ENCODE measurements around the gene CMSS1. TPM values are rescaled to one million over a fixed set of nuclear protein-coding genes. Genes with fewer than 3 reads are reported as not detected.

Gene CMSS1
- total RNA-seq, 1 experiment from 2014 or later = 70.6 TPM

DNA sequence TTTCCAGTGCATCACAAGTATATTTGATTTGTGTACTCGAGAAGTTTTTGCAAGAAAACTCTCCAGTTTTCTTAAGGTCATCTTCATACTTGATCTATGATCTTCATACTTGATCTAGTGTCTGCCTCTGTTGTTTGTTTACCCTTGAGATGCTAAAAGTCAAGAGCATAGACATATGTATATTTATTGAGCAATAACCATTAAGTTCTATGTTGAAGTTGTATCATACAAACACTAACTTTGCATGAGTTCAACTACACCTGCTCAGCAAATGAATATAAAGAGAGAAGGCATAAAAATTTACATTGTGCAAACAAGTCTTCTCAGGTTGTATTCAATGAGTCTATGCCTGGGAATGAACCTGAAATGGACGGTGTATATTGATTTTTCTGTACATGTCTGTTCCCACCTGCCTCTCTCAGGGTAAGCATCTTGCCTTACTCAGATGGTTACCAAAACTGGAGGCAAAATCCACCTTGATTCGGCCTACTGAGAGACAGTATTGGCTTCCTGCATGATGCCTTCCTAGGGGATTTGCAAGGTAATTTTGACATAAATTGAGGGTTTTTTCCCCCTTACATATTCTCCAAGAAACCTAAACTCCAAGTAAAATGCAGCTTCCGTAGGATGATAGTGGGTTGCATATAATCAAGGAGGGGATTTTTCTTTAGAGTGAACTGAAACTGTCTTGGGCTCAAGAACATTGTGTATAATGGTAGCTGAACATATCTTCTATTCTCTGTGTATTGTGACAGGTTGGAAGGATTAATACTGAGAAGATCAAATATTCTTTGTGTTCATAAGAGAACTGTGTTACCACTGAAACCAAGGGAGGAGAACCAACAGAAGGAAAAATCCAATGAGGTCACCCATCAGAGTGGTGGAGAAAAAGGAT, 186.2 kb downstream of the CMSS1 start (continued):
- TF ChIP-seq, protein P1, sequence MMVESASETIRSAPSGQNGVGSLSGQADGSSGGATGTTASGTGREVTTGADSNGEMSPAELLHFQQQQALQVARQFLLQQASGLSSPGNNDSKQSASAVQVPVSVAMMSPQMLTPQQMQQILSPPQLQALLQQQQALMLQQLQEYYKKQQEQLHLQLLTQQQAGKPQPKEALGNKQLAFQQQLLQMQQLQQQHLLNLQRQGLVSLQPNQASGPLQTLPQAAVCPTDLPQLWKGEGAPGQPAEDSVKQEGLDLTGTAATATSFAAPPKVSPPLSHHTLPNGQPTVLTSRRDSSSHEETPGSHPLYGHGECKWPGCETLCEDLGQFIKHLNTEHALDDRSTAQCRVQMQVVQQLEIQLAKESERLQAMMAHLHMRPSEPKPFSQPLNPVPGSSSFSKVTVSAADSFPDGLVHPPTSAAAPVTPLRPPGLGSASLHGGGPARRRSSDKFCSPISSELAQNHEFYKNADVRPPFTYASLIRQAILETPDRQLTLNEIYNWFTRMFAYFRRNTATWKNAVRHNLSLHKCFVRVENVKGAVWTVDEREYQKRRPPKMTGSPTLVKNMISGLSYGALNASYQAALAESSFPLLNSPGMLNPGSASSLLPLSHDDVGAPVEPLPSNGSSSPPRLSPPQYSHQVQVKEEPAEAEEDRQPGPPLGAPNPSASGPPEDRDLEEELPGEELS (CRISPR knock-in tag; IDR thresholded peaks at IDR 0.05) = no peak
- TF ChIP-seq NR2C2 (CRISPR knock-in tag; IDR thresholded peaks at IDR 0.05) = no peak
- TF ChIP-seq, protein P2, sequence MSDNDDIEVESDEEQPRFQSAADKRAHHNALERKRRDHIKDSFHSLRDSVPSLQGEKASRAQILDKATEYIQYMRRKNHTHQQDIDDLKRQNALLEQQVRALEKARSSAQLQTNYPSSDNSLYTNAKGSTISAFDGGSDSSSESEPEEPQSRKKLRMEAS (CRISPR knock-in tag; IDR thresholded peaks at IDR 0.05) = no peak
- no peak for TF ChIP-seq JUN (CRISPR knock-in tag; IDR thresholded peaks at IDR 0.05)
- TF ChIP-seq, protein P3, sequence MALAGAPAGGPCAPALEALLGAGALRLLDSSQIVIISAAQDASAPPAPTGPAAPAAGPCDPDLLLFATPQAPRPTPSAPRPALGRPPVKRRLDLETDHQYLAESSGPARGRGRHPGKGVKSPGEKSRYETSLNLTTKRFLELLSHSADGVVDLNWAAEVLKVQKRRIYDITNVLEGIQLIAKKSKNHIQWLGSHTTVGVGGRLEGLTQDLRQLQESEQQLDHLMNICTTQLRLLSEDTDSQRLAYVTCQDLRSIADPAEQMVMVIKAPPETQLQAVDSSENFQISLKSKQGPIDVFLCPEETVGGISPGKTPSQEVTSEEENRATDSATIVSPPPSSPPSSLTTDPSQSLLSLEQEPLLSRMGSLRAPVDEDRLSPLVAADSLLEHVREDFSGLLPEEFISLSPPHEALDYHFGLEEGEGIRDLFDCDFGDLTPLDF (CRISPR knock-in tag; IDR thresholded peaks at IDR 0.05) = no peak
- no peak for TF ChIP-seq ZNF423 (CRISPR knock-in tag; IDR thresholded peaks at IDR 0.05)
- TF ChIP-seq IRF2 (CRISPR knock-in tag; IDR thresholded peaks at IDR 0.05; ENCODE audit: borderline replicate concordance, low read depth) = no peak
- TF ChIP-seq, protein P4, sequence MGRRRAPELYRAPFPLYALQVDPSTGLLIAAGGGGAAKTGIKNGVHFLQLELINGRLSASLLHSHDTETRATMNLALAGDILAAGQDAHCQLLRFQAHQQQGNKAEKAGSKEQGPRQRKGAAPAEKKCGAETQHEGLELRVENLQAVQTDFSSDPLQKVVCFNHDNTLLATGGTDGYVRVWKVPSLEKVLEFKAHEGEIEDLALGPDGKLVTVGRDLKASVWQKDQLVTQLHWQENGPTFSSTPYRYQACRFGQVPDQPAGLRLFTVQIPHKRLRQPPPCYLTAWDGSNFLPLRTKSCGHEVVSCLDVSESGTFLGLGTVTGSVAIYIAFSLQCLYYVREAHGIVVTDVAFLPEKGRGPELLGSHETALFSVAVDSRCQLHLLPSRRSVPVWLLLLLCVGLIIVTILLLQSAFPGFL (CRISPR knock-in tag; IDR thresholded peaks at IDR 0.05; ENCODE audit: borderline replicate concordance) = no peak

DNA sequence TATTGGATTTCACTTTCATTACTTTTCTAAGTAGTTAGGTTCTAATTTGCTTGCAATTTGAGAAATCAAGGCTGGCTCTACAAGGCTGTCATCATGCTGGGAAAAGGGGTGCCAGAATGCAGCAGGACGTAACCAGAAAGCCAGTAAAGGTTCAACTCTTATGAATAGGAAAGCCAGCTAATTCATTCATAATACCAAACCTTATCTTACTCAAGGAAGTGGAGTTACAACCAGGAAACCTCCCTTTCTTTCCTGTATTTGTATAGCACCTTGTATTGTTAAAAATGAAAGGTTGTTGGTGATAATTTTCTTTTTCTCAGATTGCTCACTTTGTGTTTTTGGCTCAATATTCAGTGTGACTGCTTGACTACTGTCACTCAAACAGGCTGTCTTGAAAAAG, 187.3 kb downstream of the CMSS1 start:
- no peak for ATAC-seq
- H3K4me1 Mint-ChIP-seq = peaks cover 43% of the 10 kb centered on the region
- POLR2A ChIA-PET = no interaction called here
- no peak overlapping the region for H3K27ac Mint-ChIP-seq
- no peak overlapping the region for H3K4me3 Mint-ChIP-seq
- CTCF ChIA-PET = interaction anchor here (0.7 to 3.2 kb wide), 2 partner anchors 161 to 250 kb away, joined by 3 to 15 read pairs; no protein-coding TSS in a partner anchor
- H3K36me3 Mint-ChIP-seq = no peaks in the 10 kb centered on the region
- DNase-seq (ENCODE audit: low spot score) = no peak
- no peaks in the 10 kb centered on the region for H3K27me3 Mint-ChIP-seq (ENCODE audit: low read depth)
- no peaks in the 10 kb centered on the region for H3K9me3 Mint-ChIP-seq
- TF ChIP-seq TEAD1 (CRISPR knock-in tag; IDR thresholded peaks at IDR 0.05) (no peak), NFE2L1 (CRISPR knock-in tag; IDR thresholded peaks at IDR 0.05) (no peak), TP53 (CRISPR knock-in tag; IDR thresholded peaks at IDR 0.05) (no peak), OVOL2 (CRISPR knock-in tag; IDR thresholded peaks at IDR 0.05; ENCODE audit: borderline replicate concordance) (no peak), SMAD4 (CRISPR knock-in tag; IDR thresholded peaks at IDR 0.05) (no peak), GTF2I (CRISPR knock-in tag; conservative IDR thresholded peaks at IDR 0.05) (no peak)
- TF ChIP-seq, protein P5, sequence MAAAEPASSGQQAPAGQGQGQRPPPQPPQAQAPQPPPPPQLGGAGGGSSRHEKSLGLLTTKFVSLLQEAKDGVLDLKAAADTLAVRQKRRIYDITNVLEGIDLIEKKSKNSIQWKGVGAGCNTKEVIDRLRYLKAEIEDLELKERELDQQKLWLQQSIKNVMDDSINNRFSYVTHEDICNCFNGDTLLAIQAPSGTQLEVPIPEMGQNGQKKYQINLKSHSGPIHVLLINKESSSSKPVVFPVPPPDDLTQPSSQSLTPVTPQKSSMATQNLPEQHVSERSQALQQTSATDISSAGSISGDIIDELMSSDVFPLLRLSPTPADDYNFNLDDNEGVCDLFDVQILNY (CRISPR knock-in tag; IDR thresholded peaks at IDR 0.05) = no peak
- TF ChIP-seq, protein P6, sequence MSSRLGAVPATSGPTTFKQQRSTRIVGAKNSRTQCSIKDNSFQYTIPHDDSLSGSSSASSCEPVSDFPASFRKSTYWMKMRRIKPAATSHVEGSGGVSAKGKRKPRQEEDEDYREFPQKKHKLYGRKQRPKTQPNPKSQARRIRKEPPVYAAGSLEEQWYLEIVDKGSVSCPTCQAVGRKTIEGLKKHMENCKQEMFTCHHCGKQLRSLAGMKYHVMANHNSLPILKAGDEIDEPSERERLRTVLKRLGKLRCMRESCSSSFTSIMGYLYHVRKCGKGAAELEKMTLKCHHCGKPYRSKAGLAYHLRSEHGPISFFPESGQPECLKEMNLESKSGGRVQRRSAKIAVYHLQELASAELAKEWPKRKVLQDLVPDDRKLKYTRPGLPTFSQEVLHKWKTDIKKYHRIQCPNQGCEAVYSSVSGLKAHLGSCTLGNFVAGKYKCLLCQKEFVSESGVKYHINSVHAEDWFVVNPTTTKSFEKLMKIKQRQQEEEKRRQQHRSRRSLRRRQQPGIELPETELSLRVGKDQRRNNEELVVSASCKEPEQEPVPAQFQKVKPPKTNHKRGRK (CRISPR knock-in tag; IDR thresholded peaks at IDR 0.05; ENCODE audit: borderline replicate concordance) = no peak
- TF ChIP-seq, protein P7, sequence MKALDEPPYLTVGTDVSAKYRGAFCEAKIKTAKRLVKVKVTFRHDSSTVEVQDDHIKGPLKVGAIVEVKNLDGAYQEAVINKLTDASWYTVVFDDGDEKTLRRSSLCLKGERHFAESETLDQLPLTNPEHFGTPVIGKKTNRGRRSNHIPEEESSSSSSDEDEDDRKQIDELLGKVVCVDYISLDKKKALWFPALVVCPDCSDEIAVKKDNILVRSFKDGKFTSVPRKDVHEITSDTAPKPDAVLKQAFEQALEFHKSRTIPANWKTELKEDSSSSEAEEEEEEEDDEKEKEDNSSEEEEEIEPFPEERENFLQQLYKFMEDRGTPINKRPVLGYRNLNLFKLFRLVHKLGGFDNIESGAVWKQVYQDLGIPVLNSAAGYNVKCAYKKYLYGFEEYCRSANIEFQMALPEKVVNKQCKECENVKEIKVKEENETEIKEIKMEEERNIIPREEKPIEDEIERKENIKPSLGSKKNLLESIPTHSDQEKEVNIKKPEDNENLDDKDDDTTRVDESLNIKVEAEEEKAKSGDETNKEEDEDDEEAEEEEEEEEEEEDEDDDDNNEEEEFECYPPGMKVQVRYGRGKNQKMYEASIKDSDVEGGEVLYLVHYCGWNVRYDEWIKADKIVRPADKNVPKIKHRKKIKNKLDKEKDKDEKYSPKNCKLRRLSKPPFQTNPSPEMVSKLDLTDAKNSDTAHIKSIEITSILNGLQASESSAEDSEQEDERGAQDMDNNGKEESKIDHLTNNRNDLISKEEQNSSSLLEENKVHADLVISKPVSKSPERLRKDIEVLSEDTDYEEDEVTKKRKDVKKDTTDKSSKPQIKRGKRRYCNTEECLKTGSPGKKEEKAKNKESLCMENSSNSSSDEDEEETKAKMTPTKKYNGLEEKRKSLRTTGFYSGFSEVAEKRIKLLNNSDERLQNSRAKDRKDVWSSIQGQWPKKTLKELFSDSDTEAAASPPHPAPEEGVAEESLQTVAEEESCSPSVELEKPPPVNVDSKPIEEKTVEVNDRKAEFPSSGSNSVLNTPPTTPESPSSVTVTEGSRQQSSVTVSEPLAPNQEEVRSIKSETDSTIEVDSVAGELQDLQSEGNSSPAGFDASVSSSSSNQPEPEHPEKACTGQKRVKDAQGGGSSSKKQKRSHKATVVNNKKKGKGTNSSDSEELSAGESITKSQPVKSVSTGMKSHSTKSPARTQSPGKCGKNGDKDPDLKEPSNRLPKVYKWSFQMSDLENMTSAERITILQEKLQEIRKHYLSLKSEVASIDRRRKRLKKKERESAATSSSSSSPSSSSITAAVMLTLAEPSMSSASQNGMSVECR (CRISPR knock-in tag; IDR thresholded peaks at IDR 0.05; ENCODE audit: borderline replicate concordance) = no peak
- TF ChIP-seq, protein P8, sequence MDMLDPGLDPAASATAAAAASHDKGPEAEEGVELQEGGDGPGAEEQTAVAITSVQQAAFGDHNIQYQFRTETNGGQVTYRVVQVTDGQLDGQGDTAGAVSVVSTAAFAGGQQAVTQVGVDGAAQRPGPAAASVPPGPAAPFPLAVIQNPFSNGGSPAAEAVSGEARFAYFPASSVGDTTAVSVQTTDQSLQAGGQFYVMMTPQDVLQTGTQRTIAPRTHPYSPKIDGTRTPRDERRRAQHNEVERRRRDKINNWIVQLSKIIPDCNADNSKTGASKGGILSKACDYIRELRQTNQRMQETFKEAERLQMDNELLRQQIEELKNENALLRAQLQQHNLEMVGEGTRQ (CRISPR knock-in tag; IDR thresholded peaks at IDR 0.05) = no peak
